Osteocyte (in vitro differentiated cells): ENCODE results near the gene SRSF11. TPM values are rescaled to one million over a fixed set of nuclear protein-coding genes. Genes with fewer than 3 reads are reported as not detected.

Source experiments
- DNase-seq: peaks from one replicate; pipeline ENCODE4 v3.0.0; 2021; ENCODE audit warnings: mixed read lengths; ENCODE audit not compliant: unreplicated experiment; ENCODE audit errors: extremely low spot score
- H3K27ac Mint-ChIP-seq: one replicate; pipeline ENCODE4 v1.8.0; 2021; ENCODE audit warnings: mild to moderate bottlenecking, mixed read lengths; ENCODE audit not compliant: unreplicated experiment
- H3K27me3 Mint-ChIP-seq: one replicate; pipeline ENCODE4 v1.8.0; 2021; ENCODE audit warnings: mixed read lengths; ENCODE audit not compliant: unreplicated experiment
- H3K36me3 Mint-ChIP-seq: one replicate; pipeline ENCODE4 v1.8.0; 2021; ENCODE audit warnings: mixed read lengths; ENCODE audit not compliant: unreplicated experiment
- H3K4me1 Mint-ChIP-seq: one replicate; pipeline ENCODE4 v1.8.0; 2021; ENCODE audit warnings: mixed read lengths; ENCODE audit not compliant: unreplicated experiment
- H3K4me3 Mint-ChIP-seq: one replicate; pipeline ENCODE4 v1.8.0; 2021; ENCODE audit warnings: mild to moderate bottlenecking, moderate library complexity, mixed read lengths; ENCODE audit not compliant: unreplicated experiment
- H3K9me3 Mint-ChIP-seq: one replicate; pipeline ENCODE4 v1.8.0; 2021; ENCODE audit warnings: mixed read lengths; ENCODE audit not compliant: unreplicated experiment
- total RNA-seq: library from RNA; stranded (reverse); gene quantifications from 2 replicates; pipeline ENCODE4 v1.2.1, GENCODE V29; 2021
- TF ChIP-seq, protein P1 (sequence below): fragments of 200-600 bp; sonication (generic); IDR thresholded peaks from 2 replicates; pipeline ENCODE4 v1.5.0; 2021; ENCODE audit warnings: antibody characterized with exemption, mild to moderate bottlenecking, moderate library complexity

The SRSF11 gene
- total RNA-seq, 1 donor from 2014 or later: 214 TPM

DNA sequence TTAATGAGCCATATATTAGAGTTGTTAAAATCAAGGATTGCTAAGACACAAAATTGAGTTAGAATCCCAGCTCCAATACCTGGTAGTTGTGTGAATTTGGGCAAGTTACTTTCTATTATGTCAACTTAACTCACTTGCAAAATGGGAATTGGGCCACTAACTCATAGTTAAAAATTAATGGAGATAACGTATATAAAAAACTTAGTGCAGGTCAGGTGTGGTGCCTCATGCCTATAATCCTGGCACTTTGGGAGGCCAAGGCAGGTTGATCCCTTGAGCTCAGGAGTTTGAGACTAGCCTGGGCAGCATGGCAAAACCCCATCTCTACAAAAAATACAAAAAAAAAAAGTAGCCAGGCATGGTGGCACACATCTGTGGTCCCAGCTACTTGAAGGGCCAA is 57.5 kb downstream of the SRSF11 start:
- TF ChIP-seq, protein P1, sequence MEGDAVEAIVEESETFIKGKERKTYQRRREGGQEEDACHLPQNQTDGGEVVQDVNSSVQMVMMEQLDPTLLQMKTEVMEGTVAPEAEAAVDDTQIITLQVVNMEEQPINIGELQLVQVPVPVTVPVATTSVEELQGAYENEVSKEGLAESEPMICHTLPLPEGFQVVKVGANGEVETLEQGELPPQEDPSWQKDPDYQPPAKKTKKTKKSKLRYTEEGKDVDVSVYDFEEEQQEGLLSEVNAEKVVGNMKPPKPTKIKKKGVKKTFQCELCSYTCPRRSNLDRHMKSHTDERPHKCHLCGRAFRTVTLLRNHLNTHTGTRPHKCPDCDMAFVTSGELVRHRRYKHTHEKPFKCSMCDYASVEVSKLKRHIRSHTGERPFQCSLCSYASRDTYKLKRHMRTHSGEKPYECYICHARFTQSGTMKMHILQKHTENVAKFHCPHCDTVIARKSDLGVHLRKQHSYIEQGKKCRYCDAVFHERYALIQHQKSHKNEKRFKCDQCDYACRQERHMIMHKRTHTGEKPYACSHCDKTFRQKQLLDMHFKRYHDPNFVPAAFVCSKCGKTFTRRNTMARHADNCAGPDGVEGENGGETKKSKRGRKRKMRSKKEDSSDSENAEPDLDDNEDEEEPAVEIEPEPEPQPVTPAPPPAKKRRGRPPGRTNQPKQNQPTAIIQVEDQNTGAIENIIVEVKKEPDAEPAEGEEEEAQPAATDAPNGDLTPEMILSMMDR: no peak
- no peak for DNase-seq
- Mint-ChIP-seq H3K27ac (no peak overlapping the region), H3K9me3 (no peaks in the 10 kb centered on the region), H3K27me3 (no peaks in the 10 kb centered on the region), H3K4me1 (peaks cover 6% of the 10 kb centered on the region), H3K4me3 (no peak overlapping the region), H3K36me3 (peaks cover 30% of the 10 kb centered on the region)

GRCh38 chr1:70284366-70284765 is 63.2 kb downstream of the SRSF11 start:
- TF ChIP-seq, protein P1: no peak
- H3K27ac Mint-ChIP-seq: no peak overlapping the region
- no peak for DNase-seq
- no peaks in the 10 kb centered on the region for H3K4me1 Mint-ChIP-seq
- H3K36me3 Mint-ChIP-seq: peaks cover 21% of the 10 kb centered on the region
- H3K4me3 Mint-ChIP-seq: no peak overlapping the region
- H3K9me3 Mint-ChIP-seq: no peaks in the 10 kb centered on the region
- no peaks in the 10 kb centered on the region for H3K27me3 Mint-ChIP-seq

GRCh38 chr1:70286453-70286852 is 65.3 kb downstream of the SRSF11 start:
- no peak for DNase-seq
- H3K27ac Mint-ChIP-seq: no peak overlapping the region
- H3K27me3 Mint-ChIP-seq: no peaks in the 10 kb centered on the region
- TF ChIP-seq, protein P1: no peak
- peaks cover 4% of the 10 kb centered on the region for H3K4me1 Mint-ChIP-seq
- H3K36me3 Mint-ChIP-seq: peaks cover 10% of the 10 kb centered on the region
- no peak overlapping the region for H3K4me3 Mint-ChIP-seq
- no peaks in the 10 kb centered on the region for H3K9me3 Mint-ChIP-seq

- Mint-ChIP-seq H3K9me3 (no peaks in the 10 kb centered on the region), H3K4me3 (no peak overlapping the region), H3K4me1 (peaks cover 4% of the 10 kb centered on the region), H3K27me3 (no peaks in the 10 kb centered on the region), H3K27ac (no peak overlapping the region), H3K36me3 (peaks cover 17% of the 10 kb centered on the region)
- no peak for DNase-seq
- TF ChIP-seq, protein P1: no peak
Observed at GRCh38 chr1:70288166-70288565, 67.0 kb downstream of the SRSF11 start.

- TF ChIP-seq, protein P1: no peak
- H3K27ac Mint-ChIP-seq: no peak overlapping the region
- peaks cover 4% of the 10 kb centered on the region for H3K4me1 Mint-ChIP-seq
- no peaks in the 10 kb centered on the region for H3K9me3 Mint-ChIP-seq
- peaks cover 25% of the 10 kb centered on the region for H3K36me3 Mint-ChIP-seq
- no peak overlapping the region for H3K4me3 Mint-ChIP-seq
- no peaks in the 10 kb centered on the region for H3K27me3 Mint-ChIP-seq
- DNase-seq: no peak
Observed at GRCh38 chr1:70290218-70290617, 69.0 kb downstream of the SRSF11 start.
